HL-60 (cell line): ENCODE measurements around the gene ZNG1A.

Source experiments
- DNase-seq, 2 experiments: peaks; one replicate each; pipeline ENCODE4 v3.0.0-alpha.2; 2010 to 2020; ENCODE audit warnings: low read depth in 1 of 2, low spot score in 1 of 2
- H3K27ac ChIP-seq: fragments of 250-450 bp; sonication (Bioruptor Pico); replicated peaks from 2 replicates; pipeline ENCODE4 v1.5.1; 2020; ENCODE audit warnings: mild to moderate bottlenecking, moderate library complexity
- H3K27me3 ChIP-seq: fragments of 250-450 bp; sonication (Bioruptor Pico); 2 replicates; pipeline ENCODE4 v1.5.1; 2021; ENCODE audit warnings: mild to moderate bottlenecking, moderate library complexity; ENCODE audit not compliant: insufficient read depth, poor library complexity, severe bottlenecking
- H3K4me3 ChIP-seq: replicated peaks from 2 replicates; pipeline ENCODE4 v1.5.1; 2011; ENCODE audit warnings: mild to moderate bottlenecking, control low read depth, low read length; ENCODE audit not compliant: insufficient read depth
- GABPA ChIP-seq: IDR thresholded peaks from 2 replicates; pipeline ENCODE4 v1.6.1; 2012; ENCODE audit warnings: low read depth
- POLR2AphosphoS5 ChIP-seq: IDR thresholded peaks from 2 replicates; pipeline ENCODE4 v1.6.1; 2012; ENCODE audit warnings: low read depth
- SPI1 ChIP-seq: IDR thresholded peaks from 2 replicates; pipeline ENCODE4 v1.6.1; 2012; ENCODE audit warnings: low read depth, mild to moderate bottlenecking, borderline replicate concordance
- TF ChIP-seq, protein P1 (sequence below): IDR thresholded peaks from 2 replicates; pipeline ENCODE4 v1.6.1; 2012; ENCODE audit warnings: low read depth; ENCODE audit not compliant: insufficient replicate concordance
- TF ChIP-seq, protein P2 (sequence below): IDR thresholded peaks from one replicate; pipeline ENCODE4 v1.5.1; 2011; ENCODE audit warnings: low read length, control low read depth, inconsistent platforms; ENCODE audit not compliant: insufficient read depth

Gene ZNG1A

DNA sequence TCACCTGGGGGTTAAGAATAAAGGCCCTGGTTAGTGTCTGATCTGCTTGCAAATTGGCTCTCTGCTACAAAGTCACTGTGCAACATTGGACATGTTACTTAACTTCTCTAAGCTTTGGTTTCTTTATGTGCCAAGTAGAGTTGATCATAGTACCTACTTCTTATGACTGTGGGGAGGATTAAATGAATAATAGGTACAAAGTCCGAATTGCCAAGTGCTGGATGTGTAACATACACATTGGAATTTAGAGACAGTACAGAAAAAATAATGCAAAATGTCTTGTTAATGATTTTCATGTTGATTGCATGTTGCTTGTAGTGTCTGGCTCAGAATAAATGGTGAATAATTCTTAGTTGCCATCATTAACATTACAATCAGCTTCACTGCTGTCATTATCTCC, 38.0 kb upstream of the ZNG1A start:
- no peak for DNase-seq
- TF ChIP-seq GABPA (no peak), SPI1 (no peak), POLR2AphosphoS5 (no peak)
- TF ChIP-seq, protein P1, sequence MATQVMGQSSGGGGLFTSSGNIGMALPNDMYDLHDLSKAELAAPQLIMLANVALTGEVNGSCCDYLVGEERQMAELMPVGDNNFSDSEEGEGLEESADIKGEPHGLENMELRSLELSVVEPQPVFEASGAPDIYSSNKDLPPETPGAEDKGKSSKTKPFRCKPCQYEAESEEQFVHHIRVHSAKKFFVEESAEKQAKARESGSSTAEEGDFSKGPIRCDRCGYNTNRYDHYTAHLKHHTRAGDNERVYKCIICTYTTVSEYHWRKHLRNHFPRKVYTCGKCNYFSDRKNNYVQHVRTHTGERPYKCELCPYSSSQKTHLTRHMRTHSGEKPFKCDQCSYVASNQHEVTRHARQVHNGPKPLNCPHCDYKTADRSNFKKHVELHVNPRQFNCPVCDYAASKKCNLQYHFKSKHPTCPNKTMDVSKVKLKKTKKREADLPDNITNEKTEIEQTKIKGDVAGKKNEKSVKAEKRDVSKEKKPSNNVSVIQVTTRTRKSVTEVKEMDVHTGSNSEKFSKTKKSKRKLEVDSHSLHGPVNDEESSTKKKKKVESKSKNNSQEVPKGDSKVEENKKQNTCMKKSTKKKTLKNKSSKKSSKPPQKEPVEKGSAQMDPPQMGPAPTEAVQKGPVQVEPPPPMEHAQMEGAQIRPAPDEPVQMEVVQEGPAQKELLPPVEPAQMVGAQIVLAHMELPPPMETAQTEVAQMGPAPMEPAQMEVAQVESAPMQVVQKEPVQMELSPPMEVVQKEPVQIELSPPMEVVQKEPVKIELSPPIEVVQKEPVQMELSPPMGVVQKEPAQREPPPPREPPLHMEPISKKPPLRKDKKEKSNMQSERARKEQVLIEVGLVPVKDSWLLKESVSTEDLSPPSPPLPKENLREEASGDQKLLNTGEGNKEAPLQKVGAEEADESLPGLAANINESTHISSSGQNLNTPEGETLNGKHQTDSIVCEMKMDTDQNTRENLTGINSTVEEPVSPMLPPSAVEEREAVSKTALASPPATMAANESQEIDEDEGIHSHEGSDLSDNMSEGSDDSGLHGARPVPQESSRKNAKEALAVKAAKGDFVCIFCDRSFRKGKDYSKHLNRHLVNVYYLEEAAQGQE = no peak
- TF ChIP-seq, protein P2, sequence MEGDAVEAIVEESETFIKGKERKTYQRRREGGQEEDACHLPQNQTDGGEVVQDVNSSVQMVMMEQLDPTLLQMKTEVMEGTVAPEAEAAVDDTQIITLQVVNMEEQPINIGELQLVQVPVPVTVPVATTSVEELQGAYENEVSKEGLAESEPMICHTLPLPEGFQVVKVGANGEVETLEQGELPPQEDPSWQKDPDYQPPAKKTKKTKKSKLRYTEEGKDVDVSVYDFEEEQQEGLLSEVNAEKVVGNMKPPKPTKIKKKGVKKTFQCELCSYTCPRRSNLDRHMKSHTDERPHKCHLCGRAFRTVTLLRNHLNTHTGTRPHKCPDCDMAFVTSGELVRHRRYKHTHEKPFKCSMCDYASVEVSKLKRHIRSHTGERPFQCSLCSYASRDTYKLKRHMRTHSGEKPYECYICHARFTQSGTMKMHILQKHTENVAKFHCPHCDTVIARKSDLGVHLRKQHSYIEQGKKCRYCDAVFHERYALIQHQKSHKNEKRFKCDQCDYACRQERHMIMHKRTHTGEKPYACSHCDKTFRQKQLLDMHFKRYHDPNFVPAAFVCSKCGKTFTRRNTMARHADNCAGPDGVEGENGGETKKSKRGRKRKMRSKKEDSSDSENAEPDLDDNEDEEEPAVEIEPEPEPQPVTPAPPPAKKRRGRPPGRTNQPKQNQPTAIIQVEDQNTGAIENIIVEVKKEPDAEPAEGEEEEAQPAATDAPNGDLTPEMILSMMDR = no peak
- Histone ChIP-seq H3K27me3 (no peaks in the 10 kb centered on the region), H3K4me3 (peak overlapping the region; percentile 48), H3K27ac (peak overlapping the region; percentile 94)

DNA sequence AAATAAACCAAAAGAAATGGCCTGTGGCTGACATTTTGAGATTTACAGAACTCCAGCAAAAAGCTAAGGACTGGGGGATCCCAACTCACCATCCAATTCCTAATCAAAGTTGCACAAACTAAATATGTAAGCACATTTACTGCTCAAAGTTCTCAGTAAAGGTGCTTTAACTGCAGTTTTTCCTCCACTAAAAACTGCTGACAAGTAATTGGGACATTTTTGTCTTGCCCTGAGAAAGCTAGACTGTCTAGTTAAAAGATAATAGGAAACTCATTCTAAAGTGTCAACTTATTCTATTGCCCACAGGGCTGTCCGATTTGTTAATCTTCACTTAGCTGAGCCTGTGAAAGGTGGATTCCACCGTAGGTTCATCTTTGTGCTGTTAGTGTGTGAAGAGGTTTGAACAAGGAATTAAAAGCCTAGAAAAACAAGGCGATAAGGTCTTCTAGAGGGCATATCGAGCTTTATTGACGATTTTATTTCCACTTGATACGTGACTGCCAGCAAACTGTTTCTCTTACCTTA, 36.8 kb upstream of the ZNG1A start:
- no peaks in the 10 kb centered on the region for H3K27me3 ChIP-seq
- DNase-seq = no peak
- TF ChIP-seq, protein P2 = no peak
- TF ChIP-seq POLR2AphosphoS5 (no peak), SPI1 (no peak)
- TF ChIP-seq, protein P1 = no peak
- H3K27ac ChIP-seq = peak overlapping the region; percentile 94
- H3K4me3 ChIP-seq = peak overlapping the region; percentile 48

DNA sequence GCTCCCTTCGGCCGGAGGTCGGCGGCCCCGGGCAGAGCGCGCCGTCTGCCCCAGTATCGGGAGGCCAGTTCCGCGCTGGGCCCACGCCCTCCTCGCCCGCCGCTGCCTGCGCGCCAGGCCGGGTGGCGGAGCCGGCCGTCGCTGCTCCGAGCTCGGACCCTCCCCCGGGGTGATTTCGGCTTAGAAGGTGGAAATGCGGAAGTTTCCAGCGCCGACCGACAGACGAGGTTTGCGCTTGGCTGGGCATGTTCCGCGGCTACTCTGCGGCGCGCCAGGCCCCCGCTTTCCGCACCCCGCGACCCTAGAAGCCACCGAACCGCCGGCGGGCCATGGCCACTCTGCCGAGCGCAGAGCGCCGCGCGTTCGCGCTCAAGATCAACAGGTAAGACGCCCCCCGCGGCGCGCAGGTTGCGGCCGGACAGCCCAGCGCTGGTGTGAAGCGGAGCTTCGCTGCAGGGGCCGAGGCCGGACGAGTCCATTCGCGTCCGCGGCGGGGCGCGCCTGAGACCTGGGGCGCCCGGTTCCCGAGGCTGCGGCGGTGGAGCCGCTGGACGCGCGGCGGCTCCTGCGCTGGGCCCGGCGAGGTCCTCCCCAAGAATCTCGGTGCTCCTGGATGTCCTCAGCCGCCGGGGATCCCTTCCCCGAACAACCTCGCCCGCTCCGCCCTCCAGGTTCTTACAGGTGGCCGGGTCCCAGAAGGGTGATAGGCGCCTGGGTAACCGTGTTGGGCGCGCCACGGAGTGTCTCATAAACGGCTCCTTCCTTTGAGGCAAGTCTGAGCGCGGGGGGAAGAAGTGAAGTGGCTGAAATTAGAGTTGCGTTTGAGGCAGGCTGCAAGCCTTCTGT, 36.0 kb upstream of the ZNG1A start, which contains the start of gene DOCK8:
TSS of gene DOCK8 (plus strand) at position 218 of the 846 bp plus-strand sequence. CDS start at position 330, 112 bp downstream.
- TF ChIP-seq, protein P1 = peak; percentile 62
- peak; percentile 92 for TF ChIP-seq POLR2AphosphoS5
- no peak; the same call in 1 of the 2 replicates for TF ChIP-seq GABPA
- TF ChIP-seq SPI1 = peak; percentile 30; the same call in 1 of the 2 replicates
- TF ChIP-seq, protein P2 = peak; percentile 23
- Histone ChIP-seq H3K4me3 (peak within 1 kb of the TSS; percentile 48), H3K27ac (peak within 1 kb of the TSS; percentile 94), H3K27me3 (no peaks in the 10 kb centered on the region)
- DNase-seq = peak; percentile 60 to 93
